HG03565 (cell line): Measurements from ENCODE around the gene ARHGAP26.
A peak's percentile ranks its signal among the peaks of the same experiment; 100 is the strongest.

ENCODE experiments used
- ATAC-seq: cut with Tn5 transposase; IDR thresholded peaks from one replicate; pipeline ENCODE4 v1.9.1; 2021; ENCODE audit warnings: mild to moderate bottlenecking, moderate library complexity; ENCODE audit not compliant: unreplicated experiment

Gene ARHGAP26

DNA sequence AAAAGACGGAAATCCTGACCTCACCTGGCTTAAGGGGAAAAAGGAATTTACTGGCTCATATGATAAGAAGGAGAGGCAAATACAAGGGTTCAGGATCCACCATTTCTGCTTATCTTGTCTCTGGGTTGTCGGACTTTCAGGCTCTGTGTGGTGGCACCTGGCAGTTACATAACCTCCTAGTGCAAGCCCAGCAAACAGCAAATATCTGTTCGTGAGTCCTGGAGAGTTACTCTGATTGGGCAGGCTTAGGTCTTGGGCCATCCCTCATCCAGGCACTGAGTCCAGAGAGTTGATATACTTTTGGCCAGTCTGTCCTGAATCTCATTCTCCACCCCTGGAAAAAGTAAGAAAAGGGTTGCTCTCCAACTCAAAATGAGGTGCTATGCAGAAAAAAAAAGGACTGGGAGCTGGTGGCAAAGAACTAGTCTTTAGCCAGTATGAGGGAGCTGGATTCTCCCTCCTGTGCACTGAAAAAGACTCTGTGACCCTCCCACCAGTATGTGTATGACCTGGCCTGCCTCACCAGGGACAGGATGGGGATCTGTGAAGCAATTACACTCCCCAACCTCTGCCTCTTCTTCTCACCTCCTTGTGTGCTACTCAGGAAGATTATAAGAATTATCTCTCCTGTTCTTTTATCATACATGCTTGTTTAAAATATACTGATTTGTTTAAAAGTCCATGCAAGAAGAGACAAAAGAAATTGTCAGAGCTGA, 282.9 kb downstream of the ARHGAP26 start:
- no peak for ATAC-seq

DNA sequence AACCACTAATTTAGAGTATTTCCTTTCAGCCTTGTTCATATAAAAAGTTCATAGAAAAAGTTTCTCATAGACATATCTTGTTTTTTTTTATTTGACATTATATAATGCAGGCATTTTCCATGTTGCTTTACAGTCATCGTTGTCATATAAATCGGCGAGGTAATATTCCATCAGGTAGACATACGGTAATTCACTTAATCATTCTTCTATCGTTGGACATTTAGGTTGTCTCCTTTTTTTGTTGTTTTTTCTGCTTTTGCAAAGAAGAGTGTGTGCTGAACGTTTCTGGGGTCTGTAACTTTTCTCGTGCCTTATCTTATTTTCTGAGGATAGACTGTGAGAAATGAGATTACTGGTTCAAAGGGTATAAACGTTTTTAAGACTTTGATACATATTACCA, 283.6 kb downstream of the ARHGAP26 start:
- ATAC-seq = no peak

DNA sequence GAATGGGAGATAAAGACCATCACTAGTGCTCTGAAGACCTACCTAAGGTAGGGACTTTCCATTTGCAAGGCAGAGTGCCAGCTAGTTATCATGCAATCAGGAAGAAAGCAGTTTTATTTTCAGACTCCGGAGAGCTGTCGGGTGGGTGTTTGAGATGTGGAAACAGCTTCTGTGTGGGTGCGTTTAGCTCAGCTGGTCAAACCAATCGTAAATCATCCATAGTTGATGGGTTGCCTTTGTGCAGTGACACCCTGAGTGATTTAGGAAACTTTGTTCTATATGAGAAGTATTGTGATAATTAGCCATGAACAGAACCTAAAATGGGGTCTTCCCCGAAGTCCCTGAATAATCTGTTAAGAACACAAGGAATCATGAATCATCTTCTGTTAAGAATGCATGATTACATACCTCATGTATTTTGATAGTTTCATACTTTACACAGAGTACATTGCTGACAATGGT, 284.3 kb downstream of the ARHGAP26 start:
- ATAC-seq = peak; percentile 36

DNA sequence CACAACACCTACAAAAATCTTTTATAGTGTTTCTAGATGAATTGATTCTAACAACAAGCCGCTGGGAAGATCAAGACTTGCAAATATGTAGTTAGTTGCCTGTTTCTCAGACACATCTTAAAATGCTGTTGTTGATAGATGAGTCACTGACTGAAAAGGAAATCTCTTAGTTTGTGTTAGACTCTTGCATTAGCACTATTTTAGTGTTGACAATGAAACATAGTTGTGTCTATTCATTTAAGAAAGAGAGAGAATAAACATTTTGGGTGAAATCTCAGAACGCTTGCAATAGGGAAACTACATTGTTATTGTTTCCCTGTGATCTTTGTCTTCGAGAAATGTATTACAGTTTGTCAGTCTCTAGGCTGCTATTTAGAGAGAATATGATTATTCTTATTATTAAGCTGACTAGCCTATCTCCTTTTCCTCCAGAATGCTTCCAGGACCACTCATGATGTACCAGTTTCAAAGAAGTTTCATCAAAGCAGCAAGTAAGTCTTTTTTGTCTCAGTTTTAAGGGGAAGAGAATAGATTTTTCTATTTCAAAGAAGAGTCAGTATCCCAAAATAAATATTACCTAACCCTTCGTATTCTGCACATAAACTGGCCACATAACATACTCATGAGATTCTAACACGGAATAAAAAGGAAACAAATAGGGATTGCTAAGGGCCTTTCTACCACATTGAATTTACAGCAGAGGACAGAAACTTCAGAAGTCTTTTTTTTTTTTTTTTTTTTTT, 285.6 kb downstream of the ARHGAP26 start:
- ATAC-seq = no peak

DNA sequence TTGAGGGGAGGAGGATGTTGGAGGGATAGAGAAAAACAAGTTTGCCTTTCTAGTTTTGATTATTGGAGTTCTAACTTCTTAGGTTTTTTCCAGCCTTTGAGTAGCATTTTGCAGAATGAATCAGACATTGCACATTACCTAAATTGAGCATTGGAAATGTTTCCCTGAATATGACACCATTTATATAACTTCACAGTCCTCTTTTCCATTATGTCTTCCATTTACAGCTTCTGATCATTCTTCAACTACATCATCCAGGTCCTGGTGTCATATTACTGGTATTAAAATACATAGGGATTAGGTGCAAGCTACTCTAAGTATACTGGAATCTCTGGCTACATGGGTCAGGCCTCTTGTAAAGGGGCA, 286.1 kb downstream of the ARHGAP26 start:
- no peak for ATAC-seq

DNA sequence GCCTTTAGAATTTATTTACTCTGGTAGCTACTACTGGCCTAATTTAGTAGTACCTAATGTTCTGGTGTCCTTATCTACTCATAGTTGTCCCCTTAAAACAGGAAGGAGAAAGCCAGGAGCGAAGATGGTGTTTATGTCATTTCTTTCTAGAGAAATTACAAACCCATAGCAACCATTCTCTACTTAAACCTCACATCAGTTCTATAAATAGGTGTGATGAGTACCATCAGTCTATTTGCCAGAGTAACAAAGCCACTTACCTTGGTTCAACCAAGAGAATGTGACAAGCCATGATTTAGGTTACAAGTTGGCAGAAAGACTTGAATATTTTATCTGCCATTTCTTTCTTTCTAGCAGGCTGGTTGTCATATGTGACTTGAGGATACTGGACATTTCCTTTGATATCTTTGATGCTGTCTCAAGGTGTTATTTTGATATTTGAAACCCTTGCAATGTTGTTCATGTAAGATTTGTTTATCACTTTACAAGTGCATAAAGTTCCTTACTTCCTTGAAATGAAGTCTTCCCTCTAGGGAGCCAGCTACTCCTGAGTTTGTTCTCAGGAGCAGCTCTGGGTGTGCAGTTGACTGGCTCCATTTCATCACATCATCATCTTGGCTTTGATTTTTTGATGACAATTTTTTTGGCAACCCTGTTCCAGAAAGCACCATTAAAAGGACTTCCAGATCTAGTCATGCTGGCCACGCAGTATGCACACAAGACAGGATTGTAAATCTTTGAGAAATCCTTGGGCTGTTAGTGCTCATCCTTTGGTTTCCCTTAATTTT, 286.8 kb downstream of the ARHGAP26 start:
- ATAC-seq = peak; percentile 31

DNA sequence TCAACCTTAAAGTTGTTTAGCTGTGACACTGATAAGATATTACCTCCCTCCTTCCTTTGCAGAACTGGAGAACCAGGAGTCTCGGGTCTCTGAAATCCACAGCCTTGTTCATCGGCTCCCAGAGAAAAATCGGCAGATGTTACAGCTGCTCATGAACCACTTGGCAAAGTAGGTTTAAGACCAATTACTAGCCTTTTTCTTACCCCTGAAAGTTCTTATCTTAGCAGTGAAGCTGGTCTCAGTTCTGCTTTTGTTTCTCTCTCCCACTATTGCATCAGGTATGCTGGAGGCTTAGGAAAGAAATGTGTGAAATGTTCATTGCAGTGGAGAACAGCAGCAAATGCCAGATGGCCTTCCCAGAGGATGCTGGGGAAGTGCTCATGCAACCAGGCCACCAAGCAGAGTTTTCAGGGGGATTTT, 287.4 kb downstream of the ARHGAP26 start:
- ATAC-seq = peak; percentile 31

DNA sequence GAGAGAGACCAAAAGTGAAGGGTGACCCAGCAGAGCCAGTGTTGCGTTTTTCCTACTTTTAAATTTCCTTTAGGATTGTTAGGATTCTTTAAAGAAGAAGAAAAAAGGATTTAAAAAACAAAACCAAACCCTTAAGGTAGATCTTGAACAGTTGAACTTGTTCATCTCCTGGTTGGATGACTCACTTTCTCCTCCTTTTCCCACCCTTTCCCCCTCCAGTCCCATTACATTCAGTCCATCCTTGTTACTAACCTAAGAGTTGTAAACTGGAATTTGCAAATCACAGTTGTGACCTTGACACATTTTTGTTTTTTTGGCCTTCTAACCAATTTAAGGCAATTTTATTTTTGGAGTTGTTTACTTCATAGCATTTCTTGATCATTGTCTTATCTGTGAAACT, 289.2 kb downstream of the ARHGAP26 start:
- ATAC-seq = no peak

DNA sequence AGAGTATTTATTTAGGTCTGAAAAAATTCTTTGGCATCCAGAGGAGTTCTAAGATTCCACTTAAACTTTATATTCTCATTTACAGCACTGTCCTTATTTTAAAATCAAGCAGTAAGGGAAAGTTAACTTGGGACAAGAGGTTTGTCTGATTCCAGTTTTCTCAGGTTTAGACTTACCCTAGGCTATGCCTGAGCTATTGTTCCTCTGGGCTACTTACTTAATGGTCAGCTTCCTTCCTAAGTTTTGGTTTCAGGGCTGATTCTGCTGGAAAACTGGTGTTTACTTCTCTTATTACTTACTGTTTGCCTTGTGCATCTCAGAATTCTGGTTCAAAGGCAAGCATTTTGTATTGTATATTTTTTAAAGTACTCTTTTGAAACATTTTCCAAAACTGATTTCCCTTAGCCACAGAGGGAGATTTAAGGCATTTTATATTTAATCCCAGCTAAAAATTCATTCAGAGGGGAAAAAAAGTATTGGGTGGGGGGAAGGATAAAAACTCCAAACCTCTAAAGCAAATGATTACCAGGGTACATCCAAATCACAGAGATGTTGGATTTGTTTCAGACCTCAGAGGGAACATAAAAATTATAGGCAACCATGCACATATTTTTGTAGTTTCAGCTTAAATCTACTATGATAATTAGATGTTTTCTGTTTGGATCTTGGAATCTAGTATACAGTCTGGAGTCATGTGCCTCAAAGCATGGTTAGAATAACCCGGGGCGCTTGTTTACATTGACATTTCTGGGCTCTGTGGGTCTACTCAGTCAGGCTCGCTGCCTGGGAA, 290.0 kb downstream of the ARHGAP26 start:
- no peak for ATAC-seq

DNA sequence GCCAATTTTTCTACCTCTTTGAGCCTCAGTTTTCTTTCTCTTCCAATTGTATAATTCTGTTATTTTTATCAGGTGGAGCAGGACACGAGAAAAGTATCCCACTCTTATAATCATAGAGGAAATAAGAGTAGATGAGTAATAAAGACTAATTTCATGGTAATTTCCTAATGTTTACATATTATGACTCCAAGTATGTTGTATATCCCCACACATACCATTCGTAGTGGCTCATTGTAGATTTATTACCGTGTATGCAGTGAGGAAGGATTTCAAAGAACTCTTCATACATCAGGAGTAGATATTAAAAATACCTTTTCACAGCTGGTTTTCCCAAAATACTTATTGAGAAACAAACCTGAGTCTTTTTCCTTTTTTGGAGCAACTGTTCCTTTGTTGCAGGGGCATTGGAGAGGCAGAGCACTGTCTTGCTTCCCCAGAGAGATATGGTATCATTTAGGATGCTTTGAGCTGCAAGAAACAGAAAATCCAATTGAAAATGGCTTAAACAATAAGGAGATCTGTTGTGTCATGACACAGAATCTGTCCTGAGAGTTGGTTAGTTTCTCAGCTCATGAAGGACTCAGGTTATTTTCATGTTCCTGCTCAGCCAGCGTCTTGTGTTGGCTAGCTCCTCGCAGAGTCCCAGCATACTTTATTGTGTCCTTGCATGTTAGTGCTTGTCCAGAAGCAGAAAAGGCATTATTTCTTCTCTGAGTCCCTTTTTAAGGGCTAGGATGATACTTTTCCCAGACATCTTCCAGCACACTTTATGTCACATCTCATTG, 291.2 kb downstream of the ARHGAP26 start:
- no peak for ATAC-seq

DNA sequence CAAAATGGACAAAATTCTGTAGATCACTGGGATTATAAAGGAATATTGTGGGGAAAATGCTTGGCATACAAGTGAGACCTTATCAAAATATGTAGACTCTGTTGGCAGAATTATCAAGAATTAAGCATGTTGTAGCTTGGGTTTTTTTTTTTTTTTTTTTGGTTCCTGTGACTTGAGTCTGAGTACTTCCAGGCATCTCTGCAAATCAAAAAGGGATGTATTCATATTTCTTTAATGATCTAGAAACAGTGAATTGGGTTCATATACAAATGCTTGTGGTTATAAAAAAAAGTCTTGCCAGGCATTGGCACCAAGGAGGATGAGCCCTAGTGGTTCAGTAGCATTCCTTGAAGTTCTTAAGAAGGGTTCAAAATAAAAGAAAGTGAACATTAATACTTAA, 292.2 kb downstream of the ARHGAP26 start:
- ATAC-seq = no peak

DNA sequence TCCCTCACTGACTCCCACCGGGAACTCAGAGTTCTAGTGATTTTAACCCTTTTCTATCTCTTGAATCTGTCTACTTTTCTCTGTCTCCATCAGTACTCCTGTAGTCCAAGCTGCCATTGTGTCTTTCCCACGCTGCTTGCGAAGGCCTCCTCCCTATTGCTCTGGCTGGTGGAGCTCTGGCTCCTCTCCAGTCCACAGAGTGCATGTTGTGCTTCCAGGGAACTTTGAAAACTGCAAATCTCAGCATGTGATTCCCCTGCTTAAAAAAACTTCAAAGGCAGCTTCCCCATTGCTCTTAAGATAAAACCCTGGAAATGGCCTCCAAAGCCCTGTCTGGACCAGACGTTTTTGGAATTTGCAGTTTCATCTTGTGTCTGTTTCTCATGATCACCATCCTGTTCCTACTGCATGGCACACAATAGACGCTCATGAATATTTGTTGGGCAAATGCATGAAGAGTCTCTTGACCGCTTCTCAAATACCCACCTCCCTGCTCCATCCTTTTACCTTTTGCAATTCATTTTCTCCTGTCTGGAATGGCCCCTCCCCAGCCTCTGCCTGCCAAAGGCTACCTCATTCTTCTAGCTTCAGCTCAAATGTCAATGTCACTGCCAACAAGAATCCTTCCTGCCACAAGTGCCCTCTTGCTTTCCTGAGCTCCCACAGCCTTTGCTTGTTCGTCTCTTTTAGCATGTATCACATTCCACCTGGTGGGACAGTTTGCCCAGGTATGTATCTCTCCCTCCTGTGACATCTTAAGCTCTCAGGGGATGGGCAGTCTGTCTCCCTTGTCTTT, 293.2 kb downstream of the ARHGAP26 start:
- no peak for ATAC-seq

DNA sequence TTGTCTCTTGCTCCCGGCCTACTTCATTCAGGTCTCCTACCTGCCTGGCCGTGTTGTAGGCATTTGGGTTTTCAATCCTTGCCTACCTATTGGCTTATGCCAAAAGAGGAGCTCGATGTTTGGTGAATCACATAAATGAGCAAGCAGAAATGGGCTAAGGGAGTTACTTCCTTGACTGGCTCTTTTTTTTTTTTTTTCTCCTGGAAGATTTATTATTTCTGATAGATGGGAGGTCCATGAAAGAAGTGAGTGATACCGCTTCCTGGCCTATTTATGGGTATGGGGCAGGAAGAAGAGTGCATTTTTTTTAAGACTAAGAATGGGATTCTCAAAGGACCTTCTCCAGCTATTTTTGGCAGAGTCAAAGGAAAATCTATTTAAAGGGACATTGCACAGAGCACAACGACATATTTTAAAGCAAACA, 294.1 kb downstream of the ARHGAP26 start:
- no peak for ATAC-seq

DNA sequence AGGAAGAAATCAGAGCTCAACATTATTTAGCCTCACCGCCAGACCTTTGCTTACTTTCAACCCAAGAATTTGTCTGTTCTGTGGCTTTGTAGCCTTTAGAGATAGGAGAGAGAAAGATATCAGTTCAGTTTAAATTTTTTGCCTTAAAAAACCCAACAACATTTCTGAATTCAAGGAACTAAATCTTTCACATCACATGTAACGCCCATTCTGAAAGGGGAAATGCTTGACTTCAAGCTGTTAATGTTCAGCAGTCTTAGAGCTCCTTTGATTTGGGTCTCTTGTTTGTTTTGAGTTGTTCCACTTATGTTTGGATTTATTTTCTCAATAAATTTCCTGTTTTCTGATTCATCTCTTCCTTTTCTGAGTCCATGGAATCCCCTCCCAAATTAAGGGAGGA, 294.5 kb downstream of the ARHGAP26 start:
- no peak for ATAC-seq

DNA sequence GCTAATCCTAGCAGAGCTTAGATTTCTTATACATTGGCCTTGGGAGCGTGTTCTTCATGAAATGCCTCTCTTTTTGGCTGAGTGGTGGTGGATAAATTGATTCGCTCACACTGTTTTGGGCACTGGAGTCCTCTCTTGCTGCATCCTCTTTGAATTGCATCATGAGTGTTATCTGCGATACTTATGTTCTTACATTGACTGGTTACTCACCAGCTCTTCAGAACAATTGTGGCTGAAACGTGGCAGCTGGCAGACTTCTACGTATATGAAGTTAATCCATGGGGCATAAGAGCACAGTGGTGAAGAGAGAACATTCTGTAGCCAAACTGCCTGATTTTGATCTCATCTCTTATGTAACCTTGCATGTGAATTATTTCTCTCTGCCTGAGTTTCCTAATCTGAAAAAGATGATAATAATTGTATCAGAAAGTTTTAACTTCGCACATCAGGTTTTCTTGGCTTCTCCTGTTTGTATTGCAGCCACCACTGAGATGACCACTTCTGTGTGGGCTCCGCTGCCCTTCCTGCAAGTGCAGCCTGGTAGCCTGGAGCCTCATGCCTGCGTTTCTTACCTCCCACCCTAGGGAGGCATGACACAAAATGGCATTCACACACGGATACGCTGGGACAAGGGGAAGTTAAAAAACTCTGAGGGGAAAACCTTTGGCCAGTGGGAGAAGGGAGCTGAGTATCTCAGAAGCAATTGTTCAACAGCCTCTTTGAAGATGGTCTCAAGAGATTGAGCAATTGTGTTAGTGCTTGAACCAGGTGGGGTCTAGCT, 295.2 kb downstream of the ARHGAP26 start:
- no peak for ATAC-seq

DNA sequence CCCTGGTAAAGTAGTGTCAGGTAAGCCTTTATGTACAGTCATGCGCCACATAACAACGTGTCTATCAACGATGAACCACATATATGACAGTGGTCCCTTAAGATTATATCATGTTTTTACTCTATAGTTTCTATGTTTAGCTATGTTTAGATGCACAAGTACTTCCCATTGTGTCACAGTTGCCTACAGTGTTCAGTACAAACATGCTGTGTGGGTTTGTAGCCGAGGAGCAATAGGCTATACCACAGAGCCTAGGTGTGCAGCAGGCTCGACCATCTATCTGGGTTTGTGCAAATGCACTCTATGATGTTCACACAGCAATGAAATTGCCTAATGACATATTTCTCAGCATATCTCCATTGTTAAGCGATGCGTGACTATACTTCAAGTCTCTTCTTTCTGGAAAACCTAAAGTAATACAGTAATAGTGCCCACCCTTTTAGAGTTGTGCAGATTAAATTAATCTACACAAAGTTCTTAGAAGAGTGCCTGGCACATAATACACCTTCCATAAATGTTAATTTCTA, 295.9 kb downstream of the ARHGAP26 start:
- peak; percentile 30 for ATAC-seq

DNA sequence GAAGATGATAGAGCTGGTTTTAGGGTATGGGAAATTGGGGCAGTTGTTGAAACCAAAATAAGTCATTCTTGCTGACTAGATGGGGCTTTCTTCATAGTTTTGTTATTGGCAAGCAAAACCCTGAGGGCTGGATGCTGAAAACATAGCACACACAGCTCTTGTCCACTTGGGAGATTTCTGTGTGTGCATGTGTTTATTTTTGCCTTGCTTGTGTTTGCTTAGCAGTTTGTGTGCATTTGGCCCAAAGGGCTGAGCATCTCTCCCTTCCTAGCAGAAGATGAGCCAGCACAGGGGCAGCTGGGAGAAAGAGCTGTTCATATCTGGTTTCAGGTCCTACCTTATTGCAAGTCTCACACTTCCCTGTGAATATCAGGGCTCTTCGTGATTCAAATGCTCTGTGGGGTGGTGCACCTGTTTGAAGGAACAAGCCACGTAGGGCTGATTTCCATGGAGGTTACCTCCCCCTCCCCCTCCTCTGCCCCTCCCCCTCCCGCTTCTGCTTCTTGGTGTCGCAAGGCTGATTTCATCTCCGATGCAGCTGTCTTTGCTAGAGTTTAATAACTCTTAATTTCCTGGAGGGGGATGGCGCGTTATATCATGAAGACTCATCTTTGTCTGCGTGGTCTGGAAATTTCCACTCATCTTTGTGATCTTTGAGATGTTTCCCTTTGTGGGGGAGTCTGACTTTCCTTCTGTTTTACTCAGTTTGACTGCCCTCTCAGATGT, 296.5 kb downstream of the ARHGAP26 start:
- ATAC-seq = peak; percentile 45

DNA sequence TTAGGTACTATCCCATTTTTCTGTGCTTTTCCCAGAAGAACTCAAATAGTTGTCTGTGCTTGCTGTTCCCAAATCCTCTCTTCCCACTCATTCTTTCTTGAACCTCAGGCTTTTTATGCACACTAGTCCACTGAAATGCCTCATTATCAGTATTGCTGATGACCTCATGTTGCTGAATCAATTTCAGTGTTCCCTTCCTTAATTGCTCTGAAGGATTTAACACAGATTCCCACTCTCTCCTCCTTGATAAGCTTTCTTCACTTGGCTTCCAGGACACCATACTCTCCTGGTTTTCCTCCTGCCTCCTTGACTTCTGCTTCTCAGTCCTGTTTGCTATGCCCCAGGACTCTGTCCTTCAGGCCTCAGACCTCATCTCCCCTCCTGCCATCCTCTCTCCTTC, 298.5 kb downstream of the ARHGAP26 start:
- ATAC-seq = no peak
